GM19328 (cell line): ENCODE measurements around the gene PCNX4.
"Not testable (repeated sequence)": the region's sequence is repeated elsewhere in the genome, so short reads cannot be mapped to it uniquely, and the experiment has no call there.

Experiments
- ATAC-seq: cut with Tn5 transposase; IDR thresholded peaks from one replicate; pipeline ENCODE4 v1.9.1; 2021; ENCODE audit warnings: mild to moderate bottlenecking, moderate library complexity; ENCODE audit not compliant: unreplicated experiment

PCNX4 gene

DNA sequence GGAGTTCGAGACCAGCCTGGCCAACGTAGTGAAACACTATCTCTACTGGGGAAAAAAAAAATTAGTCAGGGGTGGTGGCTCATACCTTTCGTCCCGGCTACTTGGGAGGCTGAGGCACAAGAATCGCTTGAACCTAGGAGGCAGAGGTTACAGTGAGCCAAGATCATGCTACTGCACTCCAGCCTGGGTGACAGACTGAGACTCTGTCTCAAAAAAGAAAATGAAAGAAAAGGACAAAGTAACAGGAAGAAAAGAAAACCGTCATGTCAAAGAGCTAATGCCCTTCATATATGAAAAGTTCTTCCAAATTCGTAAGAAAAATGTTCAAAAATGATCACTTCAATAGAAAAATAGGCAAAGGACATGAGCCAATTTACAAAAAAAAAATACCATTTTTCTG lies 8.1 kb downstream of the PCNX4 start:
- ATAC-seq: not testable (repeated sequence)

DNA sequence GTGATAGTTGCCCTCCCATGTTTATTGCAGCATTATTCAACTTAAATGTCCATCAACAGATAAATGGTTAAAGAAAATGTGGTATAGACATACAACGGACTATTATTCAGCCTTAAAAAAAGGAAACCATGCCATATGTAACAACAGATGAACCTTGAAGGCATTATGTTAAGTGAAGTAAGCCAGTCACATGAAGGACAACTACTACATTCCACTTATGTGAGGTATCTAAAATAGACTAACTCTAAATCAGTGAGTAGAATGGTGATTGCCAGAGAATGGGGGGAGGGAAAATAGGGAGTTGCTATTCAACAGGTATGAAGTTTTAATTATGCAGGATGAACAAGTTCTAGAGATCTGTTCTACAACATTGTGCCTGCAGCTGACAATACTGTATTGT lies 10.1 kb downstream of the PCNX4 start:
- no peak for ATAC-seq

DNA sequence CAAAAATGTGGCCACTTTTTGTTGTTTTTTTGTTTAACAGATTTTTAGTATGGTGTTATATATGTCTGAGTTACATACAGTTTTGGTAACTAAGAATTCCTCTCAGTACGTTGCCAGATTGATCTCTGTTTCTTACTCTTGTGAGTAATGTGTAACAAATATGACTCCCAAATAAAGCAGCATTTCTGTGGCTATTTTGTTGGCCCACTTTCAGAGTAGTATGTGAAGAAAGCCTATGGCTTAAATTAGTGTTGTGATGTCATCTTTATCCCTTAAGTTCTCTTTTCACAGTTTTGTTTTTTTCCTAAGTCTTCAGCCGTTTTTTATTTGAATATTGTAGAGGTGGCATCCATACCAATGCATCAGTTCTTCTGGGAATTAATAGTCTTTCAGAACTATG lies 10.7 kb downstream of the PCNX4 start:
- no peak for ATAC-seq

DNA sequence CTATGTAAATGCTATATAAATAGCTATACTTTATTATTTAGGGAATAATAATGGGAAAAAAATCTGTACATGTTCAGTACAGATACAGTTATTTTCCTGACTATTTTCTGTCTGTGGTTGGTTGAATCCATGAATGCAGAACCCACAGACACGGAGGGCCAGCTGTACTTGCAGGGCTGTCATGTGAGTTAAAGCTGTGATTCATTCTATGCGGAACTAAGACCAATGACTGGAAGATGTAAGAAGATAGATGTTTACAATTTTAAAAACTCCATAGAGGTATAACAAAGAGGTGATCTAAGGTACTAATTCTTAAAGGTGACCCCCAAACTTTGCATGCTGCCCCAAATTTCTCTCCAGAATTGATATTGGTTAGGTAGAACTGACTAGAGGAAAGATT lies 14.6 kb downstream of the PCNX4 start:
- no peak for ATAC-seq

DNA sequence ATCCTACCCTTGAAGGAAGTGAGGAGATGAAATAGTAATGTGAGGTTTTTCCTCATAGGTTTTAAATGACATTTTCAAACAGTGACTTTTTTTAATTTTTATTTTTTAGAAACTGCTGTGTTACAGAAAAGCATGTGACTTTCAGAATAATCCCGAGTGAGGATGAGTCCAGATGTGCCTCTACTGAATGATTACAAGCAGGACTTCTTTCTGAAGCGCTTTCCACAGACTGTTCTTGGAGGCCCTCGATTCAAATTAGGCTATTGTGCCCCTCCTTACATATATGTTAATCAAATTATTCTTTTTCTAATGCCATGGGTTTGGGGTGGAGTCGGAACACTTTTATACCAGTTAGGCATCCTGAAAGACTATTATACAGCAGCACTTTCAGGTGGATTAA lies 15.8 kb downstream of the PCNX4 start:
- no peak for ATAC-seq

DNA sequence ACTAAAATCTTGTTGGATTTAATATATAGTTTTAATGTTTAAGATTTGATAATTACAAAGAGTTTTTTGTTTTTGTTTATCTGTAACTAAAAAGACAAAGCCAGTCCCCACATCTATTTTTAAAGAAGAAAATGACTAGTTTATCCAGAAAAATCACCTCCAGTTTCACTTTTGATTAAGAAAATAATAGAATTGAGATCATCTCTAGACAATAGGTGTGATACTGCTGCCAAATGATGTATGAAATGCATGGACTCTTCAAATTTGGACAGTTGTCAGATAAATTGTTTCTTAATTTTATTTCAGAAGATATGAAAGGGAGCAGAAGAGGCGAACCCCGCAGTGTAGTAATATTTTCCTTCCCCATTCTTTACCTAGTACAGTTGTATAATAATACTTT lies 20.0 kb downstream of the PCNX4 start:
- no peak for ATAC-seq

DNA sequence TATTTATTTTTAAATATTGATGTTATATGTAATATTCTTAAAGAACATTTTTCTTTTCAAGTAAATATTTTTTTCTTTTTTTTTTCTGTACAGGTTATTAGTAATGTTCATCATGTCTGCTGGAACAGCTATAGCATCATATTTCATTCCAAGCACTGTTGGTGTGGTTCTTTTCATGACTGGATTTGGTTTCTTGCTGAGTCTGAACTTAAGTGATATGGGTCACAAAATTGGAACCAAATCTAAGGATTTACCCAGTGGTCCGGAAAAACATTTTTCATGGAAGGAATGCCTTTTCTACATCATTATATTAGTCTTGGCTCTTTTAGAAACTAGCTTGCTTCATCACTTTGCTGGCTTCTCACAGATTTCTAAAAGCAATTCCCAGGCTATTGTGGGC lies 23.2 kb downstream of the PCNX4 start:
- ATAC-seq: no peak

DNA sequence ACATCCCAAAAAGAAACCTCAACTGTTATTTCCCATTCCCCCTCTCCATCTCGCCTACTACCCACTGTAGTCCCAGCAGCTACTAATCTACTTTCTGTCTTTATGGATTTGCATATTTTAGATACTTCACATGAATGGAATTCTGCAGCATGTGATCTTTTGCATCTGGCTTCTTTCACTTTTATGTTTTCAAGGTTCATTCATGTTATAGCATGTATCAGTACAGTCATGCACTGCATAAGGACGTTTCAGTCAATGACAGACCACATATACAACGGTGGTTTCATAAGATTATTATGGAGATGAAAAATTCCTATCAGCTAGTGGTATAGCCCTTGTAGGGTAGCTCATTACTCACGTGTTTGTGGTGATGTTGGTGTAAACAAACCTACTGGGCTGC lies 24.5 kb downstream of the PCNX4 start:
- ATAC-seq: no peak

DNA sequence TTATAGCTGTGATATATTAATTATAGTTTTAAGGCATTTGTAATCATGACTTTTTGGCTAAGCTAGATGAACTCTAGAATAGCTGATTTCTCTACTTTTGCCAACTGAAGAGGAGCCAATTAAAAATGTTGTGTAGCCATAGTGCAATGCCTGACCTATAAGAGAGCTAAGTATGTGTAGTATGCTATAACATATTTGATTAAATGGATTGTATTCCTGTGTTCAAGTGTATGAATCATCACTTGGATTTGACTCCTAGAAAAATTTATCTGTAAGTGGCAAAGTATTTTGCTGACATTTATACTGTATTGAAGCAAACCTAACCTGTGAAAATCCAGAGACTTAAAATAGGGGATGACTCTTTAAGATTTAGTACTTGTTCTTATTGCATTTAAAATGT lies 34.2 kb downstream of the PCNX4 start:
- no peak for ATAC-seq

DNA sequence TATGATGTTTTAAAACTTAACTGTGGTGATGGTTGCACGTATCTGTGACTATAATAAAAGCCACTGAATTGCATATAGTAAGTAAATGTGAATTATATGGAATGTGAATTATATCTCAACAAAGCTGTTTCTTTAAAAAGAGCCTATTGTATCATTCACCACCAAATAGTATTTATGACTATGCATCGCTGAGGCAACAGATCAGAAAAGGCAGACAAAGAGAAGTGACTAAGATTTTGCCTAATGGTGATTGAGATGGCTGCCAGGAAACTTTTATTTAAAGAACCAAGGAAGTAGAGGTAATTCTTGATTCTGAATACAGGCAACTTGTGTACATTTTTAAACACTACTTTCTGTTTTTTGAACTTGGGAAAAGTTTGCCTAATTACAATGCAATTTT lies 41.8 kb downstream of the PCNX4 start:
- no peak for ATAC-seq

DNA sequence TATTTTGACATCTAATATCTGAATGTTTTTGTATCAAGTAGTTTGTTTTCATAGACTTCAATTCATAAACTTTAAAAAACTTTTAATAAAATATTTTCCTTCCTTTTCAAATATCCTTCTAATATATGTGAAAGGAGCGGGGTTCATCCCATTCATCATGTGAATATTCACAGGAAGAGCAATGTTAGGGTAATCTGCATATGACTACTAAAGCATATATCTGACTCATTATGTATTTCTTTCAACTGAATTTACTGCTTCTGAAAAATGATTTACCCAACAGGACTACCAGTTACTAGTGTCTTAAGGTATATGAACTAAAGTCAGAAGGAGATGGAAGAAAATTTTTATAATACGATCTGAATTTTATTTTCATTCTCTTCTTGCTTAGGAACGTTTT lies 43.0 kb downstream of the PCNX4 start:
- ATAC-seq: no peak

DNA sequence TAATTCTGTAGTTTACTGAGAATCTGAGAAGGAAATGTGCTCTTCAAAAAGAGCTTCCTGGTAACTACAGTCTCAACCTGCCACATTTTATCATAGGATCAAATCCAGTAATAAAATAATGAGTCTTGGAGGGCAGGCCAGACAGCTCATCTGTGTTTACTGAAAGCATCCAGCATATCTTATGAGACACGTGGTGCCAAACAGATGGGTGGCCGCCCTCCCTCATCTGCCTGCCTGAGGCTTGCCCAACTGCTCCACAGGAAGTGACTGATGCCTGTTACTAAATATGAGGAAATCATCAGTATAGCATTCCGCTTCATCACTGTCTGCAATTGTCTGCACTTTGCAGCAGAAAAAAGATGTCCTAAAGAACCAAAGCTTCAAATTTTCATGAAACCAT lies 60.0 kb downstream of the PCNX4 start:
- ATAC-seq: peak; percentile 60

DNA sequence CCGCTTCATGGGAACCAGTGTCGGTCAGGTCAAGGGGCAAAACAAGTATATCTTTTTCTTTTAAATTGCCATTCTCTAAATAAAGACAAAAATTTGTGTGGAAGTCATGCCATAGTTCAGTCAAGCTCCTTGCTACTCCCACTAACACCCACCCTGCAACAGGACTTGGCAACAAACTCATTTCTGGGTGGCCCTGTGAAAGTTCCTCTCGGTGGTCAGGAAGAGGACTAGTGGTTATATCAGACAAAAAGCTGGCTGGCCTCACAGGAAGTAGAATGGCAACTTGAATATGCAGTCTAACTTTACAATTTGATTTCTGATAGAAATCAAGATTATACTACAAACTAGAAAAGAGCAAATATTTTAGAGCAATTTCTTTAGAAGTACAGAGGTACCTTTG lies 62.3 kb downstream of the PCNX4 start:
- no peak for ATAC-seq

DNA sequence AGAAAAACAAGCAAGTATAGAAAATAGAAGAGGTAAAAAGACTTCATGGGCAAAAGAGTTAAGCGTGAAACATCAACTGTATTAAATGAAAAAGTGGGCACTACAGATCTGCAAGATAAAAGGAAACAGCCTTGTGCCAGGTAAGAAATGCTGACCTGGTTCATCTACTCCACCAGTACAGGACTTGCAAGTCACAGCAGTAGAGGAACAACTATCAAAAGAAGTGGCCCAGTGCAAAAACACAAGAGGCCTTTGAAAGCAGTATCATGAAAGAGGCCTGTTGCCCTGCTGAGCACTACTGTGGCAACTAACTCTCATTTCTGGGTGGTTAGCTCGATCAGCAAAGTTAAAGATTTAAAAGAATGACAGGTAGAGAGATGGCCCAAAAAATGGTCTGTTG lies 62.9 kb downstream of the PCNX4 start:
- ATAC-seq: no peak

DNA sequence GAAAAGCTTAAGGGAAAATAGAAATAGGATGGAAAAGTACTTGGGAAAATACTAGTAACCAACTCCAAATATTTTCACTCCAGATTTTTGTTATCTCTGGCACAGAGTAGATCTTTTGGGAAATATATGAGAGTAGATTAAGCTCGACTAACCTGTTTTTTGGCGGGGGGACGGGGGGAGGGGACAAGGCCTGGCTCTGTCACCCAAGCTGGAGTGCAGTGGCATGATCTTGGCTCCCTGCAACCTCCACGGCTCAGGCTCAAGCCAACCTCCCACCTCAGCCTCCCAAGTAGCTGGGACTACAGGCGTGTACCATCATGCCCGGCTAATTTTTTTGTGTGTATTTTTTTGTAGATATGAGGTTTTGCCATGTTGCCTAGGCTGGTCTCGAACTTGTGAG lies 68.7 kb downstream of the PCNX4 start:
- ATAC-seq: no peak

DNA sequence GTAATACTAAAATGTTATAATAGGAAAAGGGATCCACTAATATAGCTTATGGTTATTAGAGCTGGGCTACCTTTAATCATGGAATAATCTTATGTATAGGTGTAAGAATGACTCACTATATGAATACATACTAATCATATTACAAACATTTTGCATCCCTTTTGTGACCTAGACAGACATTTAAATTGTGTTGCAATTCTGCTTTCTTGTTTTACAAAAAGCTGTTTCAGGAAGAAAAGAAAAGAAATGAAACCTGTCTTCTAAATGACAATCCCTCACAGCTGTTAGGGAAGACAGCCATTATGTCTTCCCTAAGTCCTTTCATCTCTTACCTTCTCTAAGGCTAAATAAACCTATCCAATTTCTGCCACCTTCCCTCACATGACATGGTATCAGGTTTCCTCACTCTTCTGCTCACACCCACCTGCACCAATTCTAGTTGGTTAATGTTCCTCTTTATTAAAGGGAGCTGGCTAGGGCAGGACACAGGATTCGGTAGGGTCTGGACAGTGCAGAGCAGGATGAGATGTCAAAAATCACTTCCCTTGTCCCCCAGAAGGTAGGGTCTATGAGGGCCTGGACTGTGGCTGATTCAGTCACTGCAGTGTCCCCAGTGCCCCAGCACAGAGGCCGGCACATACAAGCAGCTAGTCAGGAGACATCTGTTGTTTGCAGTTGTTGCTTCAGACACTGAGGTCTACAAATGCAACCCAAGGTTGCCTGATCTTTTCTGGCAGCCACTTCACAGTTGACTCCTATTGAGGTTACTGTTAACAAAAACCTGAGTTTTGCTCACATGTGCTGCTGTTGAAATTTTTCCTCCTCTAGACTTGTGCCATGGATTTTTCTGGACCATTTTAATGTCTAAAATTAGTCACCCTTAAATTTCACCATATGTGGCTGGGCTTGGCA lies 69.7 kb downstream of the PCNX4 start:
- ATAC-seq: no peak

DNA sequence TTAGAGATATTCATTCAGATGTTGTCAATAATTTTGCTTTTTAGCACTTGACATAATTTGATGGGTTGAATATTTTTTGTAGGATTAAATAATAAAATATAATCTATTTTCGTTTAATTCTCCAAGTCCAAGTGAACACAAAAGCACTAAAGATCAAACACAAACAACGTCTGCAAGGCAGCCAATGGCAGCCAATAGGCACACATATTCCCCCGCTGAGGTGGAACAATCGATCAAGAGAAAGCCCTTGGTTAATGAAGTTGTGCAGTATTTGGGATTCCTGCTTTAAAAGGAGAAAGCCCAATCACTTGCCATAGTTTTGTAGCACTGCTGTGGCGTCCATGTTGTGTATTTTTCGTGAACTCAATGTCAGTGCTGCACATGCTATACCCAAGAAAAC lies 72.0 kb downstream of the PCNX4 start:
- no peak for ATAC-seq

DNA sequence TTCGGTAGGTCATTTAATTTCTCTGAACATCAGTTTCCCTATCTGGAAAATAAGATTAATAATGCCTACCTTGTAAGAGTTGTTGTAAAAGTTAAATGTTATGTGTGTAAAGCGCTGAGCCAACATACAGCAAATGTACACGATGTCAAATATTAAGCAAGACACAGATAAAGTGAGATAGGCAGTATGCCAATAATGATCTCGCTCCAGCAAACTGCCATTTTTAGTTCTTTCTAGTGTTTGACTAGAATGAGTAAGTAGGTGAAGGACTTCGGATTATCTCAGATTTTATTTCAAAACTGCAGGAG lies 72.6 kb downstream of the PCNX4 start:
- peak; percentile 2 for ATAC-seq

DNA sequence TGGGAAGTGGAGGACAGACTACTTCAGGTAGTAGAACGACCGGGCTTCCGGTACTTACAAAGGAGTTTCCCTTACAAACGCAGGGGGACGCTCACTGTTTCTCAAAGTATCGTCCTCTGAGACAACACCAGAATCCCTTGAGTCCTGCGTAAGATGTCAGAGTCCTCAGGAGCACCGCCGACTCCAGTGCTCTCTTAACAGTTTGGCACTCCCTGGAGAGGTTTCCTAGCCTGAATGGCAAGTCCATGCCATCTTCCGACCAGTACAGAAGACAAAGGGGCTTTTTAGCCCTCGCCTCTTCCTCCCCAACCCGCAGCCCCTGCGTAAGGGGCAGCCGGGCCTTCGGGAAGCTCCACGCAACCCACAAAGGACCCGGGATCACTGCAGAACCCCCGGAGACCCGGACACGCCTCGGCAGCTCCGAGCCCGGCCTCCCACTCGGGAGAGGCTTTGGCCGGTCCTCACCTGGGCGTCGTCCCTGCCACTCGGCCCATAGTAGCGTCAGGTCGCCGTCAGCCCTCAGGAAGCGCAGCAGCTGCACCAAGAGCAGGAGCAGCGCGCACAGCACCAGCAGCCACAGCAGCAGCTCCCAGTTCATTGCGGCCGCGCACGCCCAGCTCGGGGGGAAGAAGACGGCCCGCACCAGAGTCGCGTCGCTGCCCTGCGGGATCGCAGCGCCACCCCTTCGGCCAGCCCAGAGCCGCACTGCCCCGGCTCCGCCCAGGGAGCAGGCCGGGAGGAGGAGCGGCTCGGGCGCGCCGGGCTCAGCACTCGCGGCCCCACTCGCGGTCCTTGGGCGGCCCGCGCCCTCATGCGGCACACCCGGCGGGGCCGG lies 73.2 kb downstream of the PCNX4 start, which contains the start of gene DHRS7:
Gene DHRS7 (minus strand): TSS at position 687 of the 835 bp plus-strand sequence. CDS start 89 bp downstream, at position 598.
- ATAC-seq: peak; percentile 90

DNA sequence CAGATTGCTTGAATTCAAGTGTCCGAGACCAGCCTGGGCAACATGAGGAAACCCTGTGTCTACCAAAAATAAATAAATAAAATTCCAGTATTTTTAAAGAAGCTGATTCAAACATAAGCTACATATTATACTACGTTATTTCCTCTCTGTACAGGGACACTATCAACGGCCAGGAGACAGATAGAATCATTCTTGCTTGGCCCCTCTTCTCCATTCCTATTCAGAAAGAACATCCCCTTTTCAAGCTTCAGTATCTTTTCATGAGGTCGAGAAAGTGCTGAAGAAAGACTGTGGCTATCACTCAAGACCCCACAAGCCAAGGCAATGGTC lies 73.8 kb downstream of the PCNX4 start:
- peak; percentile 24 for ATAC-seq

DNA sequence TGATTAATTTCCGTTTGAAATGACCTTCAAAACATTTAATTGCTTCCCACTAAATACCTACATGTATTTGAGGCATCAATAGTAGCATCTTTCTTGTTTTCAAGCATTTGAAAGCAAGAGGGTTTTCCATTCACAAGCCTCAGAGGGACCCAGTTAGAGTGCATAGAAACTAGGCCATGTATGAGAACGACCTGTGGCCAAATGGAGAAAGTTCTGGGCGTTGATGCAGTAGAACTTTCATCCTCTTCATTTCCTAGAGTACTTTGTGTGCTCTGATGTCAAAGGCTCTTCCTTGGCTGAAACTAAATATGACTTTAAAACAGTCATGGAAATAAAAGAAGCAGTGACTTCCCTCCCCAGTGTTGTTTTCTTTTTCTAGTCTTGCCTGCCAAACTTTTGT lies 74.4 kb downstream of the PCNX4 start:
- no peak for ATAC-seq

DNA sequence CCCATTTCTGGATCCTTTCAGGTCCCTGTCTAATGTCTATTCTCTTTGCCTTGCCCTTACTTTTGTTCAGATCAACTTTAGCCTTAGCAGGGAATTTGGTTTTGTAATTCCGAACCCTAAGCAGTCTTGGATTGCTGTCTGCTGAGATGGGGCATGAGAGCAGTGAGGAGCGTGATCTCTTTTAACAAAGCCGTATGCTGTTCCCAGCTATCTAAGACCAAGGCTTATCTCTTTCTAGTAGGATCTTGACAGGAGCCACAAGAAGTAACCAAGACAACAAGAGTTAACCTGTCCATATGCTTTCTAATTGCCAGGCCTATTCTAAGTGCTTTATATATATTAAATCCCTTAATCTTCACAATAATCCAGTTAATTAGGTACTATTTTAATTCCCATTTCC lies 78.0 kb downstream of the PCNX4 start:
- ATAC-seq: no peak
